ACHN (cell line): ENCODE data around the gene ATE1.
"Not testable (repeated sequence)": the region's sequence is repeated elsewhere in the genome, so short reads cannot be mapped to it uniquely, and the experiment has no call there.

Experiments used
- DNase-seq: peaks from one replicate; pipeline ENCODE4 v3.0.0-alpha.2; 2015
- in situ Hi-C: cut with HindIII; loops from 2 replicates; pipeline ENCODE4 v1.10.0; 2017; ENCODE audit warnings: low sequenced_read_pairs, low pct_ligation_motif_present, low pct_unique_long_range_greater_than_20kb

ATE1 gene

GRCh38 chr10:121936295-121936694, 8.5 kb upstream of the ATE1 start:
- in situ Hi-C loops: no loop called here

GRCh38 chr10:121935702-121936101, 7.9 kb upstream of the ATE1 start:
- DNase-seq: no peak
- in situ Hi-C loops: no loop called here

More at GRCh38 chr10:121936295-121936694, 8.5 kb upstream of the ATE1 start:
- no peak for DNase-seq

GRCh38 chr10:121930268-121931085, 2.6 kb upstream of the ATE1 start:
- in situ Hi-C loops: not testable (repeated sequence)

GRCh38 chr10:121929585-121930267, 1.9 kb upstream of the ATE1 start:
- in situ Hi-C loops, DNase-seq: not testable (repeated sequence)

More at GRCh38 chr10:121930268-121931085, 2.6 kb upstream of the ATE1 start:
- DNase-seq: not testable (repeated sequence)

GRCh38 chr10:121928528-121928884, 675 bp upstream of the ATE1 start:
- in situ Hi-C loops: no loop called here
- peak; percentile 26 for DNase-seq

- peak; percentile 71 for DNase-seq
- in situ Hi-C loops: no loop called here
These were observed 452 bp downstream of the ATE1 start for GRCh38 chr10:121927318-121927840.

- in situ Hi-C loops: no loop called here
- peak; percentile 29 for DNase-seq
These were observed 1.0 kb downstream of the ATE1 start for GRCh38 chr10:121926671-121927317.

GRCh38 chr10:121926157-121926556, 1.7 kb downstream of the ATE1 start:
- in situ Hi-C loops: no loop called here
- no peak for DNase-seq

GRCh38 chr10:121921238-121921931, 6.4 kb downstream of the ATE1 start:
- in situ Hi-C loops: no loop called here
- no peak for DNase-seq

- in situ Hi-C loops: no loop called here
- DNase-seq: no peak
These were observed 8.2 kb downstream of the ATE1 start for GRCh38 chr10:121919666-121920065.

- in situ Hi-C loops, DNase-seq: not testable (repeated sequence)
These were observed 9.0 kb downstream of the ATE1 start for GRCh38 chr10:121918800-121919199.

GRCh38 chr10:121914661-121915060, 13.2 kb downstream of the ATE1 start:
- in situ Hi-C loops: no loop called here
- no peak for DNase-seq

- in situ Hi-C loops: no loop called here
- DNase-seq: no peak
These were observed 16.5 kb downstream of the ATE1 start for GRCh38 chr10:121911421-121911697.

GRCh38 chr10:121910673-121911420, 17.0 kb downstream of the ATE1 start:
- peak; percentile 64 for DNase-seq

GRCh38 chr10:121904888-121905287, 22.9 kb downstream of the ATE1 start:
- in situ Hi-C loops: no loop called here

More at GRCh38 chr10:121910673-121911420, 17.0 kb downstream of the ATE1 start:
- in situ Hi-C loops: no loop called here

GRCh38 chr10:121900443-121901174, 27.2 kb downstream of the ATE1 start:
- DNase-seq: peak; percentile 72
- in situ Hi-C loops: no loop called here

More at GRCh38 chr10:121904888-121905287, 22.9 kb downstream of the ATE1 start:
- no peak for DNase-seq

GRCh38 chr10:121899727-121900126, 28.1 kb downstream of the ATE1 start:
- in situ Hi-C loops: no loop called here
- no peak for DNase-seq
